Stimulated activated CD8-positive, alpha-beta memory T cell treated with anti-CD3 and anti-CD28 coated beads, Interleukin-4, amount 100 ng/mL, for 4 hours (primary cell): Measurements from ENCODE around the gene DCX.
"Not testable (repeated sequence)": the region's sequence is repeated elsewhere in the genome, so short reads cannot be mapped to it uniquely, and the experiment has no call there.

Source experiments
- DNase-seq, 2 donors: peaks; one replicate each; pipeline ENCODE4 v3.0.0-alpha.2; 2020; ENCODE audit warnings: low read depth in 2 of 2, low spot score in 1 of 2

The DCX gene

GRCh38 chrX:111372086-111372485 is 39.9 kb downstream of the DCX start:
- no peak for DNase-seq

GRCh38 chrX:111365770-111366325 is 46.1 kb downstream of the DCX start:
- no peak for DNase-seq

GRCh38 chrX:111363741-111364140 is 48.3 kb downstream of the DCX start:
- no peak for DNase-seq

- no peak for DNase-seq
Observed at GRCh38 chrX:111361751-111362150, 50.2 kb downstream of the DCX start.

GRCh38 chrX:111360839-111361238 is 51.2 kb downstream of the DCX start:
- DNase-seq: no peak

- no peak for DNase-seq
Observed at GRCh38 chrX:111355523-111356115, 56.4 kb downstream of the DCX start.

GRCh38 chrX:111354496-111354895 is 57.5 kb downstream of the DCX start:
- DNase-seq: no peak

- DNase-seq: no peak
Observed at GRCh38 chrX:111353793-111354192, 58.2 kb downstream of the DCX start.

- no peak for DNase-seq
Observed at GRCh38 chrX:111352424-111352823, 59.6 kb downstream of the DCX start.

GRCh38 chrX:111349934-111350333 is 62.1 kb downstream of the DCX start:
- no peak for DNase-seq

GRCh38 chrX:111349101-111349500 is 62.9 kb downstream of the DCX start:
- no peak for DNase-seq

- no peak for DNase-seq
Observed at GRCh38 chrX:111348429-111348828, 63.6 kb downstream of the DCX start.

- not testable (repeated sequence) for DNase-seq
Observed at GRCh38 chrX:111346150-111346549, 65.8 kb downstream of the DCX start.

GRCh38 chrX:111340054-111340453 is 71.9 kb downstream of the DCX start:
- no peak for DNase-seq

GRCh38 chrX:111339212-111339611 is 72.8 kb downstream of the DCX start:
- DNase-seq: no peak

- DNase-seq: no peak
Observed at GRCh38 chrX:111338095-111338698, 73.8 kb downstream of the DCX start.

GRCh38 chrX:111337067-111337637 is 74.8 kb downstream of the DCX start:
- no peak for DNase-seq

GRCh38 chrX:111336141-111336540 is 75.9 kb downstream of the DCX start:
- DNase-seq: no peak

- DNase-seq: no peak
Observed at GRCh38 chrX:111329370-111329769, 82.6 kb downstream of the DCX start.

GRCh38 chrX:111328858-111329257 is 83.1 kb downstream of the DCX start:
- DNase-seq: no peak

- no peak for DNase-seq
Observed at GRCh38 chrX:111322231-111322855, 89.6 kb downstream of the DCX start.

- no peak for DNase-seq
Observed at GRCh38 chrX:111319451-111319850, 92.5 kb downstream of the DCX start.
